HG02973 (cell line): Measurements from ENCODE around the gene NUP210.
A peak's percentile ranks its signal among the peaks of the same experiment; 100 is the strongest.
"Not testable (repeated sequence)": the region's sequence is repeated elsewhere in the genome, so short reads cannot be mapped to it uniquely, and the experiment has no call there.

Experiments
- ATAC-seq: cut with Tn5 transposase; IDR thresholded peaks from one replicate; pipeline ENCODE4 v1.9.1; 2021; ENCODE audit warnings: moderate library complexity; ENCODE audit not compliant: unreplicated experiment

Gene NUP210

DNA sequence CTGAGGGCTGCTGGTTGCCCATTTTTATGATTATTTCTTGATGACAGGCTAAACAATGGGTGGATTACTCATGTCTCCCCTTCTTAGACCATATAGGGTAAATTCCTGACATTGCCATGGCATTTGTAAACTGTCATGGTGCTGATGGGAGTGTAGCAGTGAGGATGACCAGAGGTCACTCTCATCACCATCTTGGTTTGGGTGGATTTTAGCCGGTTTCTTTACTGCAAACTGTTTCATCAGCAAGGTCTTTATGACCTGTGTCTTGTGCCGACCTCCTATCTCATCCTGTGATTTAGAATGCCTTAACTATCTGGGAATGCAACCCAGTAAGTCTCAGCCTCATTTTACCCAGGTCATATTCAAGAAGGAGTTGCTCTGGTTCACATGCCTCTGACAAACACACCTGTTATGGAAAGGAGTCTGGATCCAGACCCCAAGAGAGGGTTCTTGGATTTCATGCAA is 10.3 kb upstream of the NUP210 start:
- not testable (repeated sequence) for ATAC-seq

DNA sequence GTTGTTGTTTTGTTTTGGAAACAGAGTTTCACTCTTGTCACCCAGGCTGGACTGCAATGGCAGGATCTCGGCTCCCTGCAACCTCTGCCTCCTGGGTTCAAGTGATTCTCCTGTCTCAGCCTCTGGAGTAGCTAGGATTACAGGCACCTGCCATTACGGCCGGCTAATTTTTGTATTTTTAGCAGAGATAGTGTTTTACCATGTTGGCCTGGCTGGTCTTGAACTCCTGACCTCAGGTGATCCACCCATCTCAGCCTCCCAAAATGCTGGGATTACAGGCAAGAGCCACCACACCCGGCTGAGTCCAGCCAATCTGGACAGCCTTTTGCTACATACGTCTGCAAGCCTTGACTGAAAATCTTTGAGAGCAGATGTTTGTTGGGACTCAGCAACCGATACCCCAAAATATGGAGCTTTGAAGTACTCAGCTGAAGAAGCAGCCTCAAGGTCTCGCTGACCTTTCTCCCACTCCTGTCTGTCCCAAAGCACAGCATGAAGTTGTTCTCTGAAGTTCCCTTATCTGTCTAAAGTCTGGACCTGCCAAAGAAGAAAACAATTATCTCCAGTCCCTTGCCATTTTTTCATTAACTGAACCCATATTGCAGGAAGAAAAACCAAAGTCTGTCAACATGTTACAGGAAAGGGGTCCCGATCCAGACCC is 9.6 kb upstream of the NUP210 start:
- ATAC-seq: no peak

DNA sequence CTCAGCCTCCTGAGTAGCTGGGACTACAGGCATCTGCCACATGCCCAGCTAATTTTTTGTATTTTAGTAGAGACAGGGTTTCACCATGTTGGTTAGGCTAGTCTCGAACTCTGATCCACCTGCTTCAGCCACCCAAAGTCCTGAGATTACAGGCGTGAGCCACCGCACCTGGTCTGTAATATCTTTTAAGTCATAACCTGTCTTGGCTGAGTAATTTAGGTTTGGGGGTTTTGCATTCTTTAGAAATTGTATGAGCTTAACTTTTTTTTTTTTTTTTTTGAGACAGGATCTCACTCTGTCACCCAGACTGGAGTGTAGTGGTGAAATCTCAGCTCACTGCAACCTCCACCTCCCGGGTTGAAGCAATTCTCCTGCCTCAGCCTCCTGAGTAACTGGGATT is 8.6 kb upstream of the NUP210 start:
- ATAC-seq: not testable (repeated sequence)

DNA sequence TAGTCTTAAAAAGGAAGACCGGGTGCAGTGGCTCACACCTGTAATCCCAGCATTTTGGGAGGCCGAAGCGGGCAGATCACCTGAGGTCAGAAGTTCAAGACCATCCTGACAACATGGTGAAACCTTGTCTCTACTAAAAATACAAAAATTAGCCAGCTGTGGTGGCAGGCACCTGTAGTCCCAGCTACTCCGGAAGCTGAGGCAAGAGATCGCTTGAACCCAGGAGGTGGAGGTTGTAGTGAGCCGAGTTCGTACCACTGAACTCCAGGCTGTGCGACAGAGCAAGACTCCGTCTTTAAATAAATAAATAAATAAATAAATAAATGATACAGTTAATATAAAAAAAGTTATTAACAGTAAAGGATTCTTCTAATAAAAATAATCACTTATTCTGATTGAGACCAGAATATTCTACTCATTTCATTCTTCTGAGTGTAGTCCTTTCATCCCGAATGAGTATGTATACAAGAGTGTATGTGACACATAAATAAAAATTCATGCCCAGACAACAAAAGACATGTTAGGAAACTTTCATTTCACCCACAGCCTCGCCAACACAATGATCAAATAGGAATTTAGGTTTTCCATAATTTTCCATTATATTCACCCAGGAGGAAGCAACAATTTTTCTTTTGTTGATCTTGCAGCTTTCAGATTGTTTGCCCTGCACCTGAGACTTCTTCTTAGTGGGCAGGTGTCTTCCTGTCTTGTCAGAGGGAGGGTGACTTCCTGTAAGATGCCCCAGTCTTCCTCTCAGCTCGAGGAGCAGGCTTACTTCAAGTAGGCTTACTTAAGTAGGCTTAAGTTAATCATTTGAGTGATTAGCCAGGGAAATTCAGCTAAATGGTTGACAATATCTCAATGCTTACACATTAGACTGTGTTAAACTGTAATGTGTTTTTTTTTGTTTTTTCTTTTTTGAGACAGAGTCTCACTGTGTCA is 7.8 kb upstream of the NUP210 start:
- ATAC-seq: no peak

DNA sequence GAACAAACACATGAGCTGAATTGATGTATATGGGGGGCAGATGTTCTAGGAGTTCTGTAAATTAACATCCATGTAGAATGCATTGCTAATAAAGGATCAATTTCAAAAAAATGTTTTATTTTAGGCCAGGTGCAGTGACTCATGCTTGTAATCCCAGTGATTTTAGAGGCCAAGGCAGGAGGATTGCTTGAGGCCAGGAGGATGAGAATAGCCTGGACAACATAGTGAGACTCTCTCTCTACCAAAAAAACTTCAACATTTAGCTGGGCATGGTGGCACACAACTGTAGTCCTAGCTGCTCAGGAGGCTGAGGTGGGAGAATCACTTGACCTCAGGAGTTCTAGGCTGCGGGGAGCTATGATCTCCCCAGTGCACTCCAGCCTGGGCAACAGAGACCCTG is 6.5 kb upstream of the NUP210 start:
- no peak for ATAC-seq

DNA sequence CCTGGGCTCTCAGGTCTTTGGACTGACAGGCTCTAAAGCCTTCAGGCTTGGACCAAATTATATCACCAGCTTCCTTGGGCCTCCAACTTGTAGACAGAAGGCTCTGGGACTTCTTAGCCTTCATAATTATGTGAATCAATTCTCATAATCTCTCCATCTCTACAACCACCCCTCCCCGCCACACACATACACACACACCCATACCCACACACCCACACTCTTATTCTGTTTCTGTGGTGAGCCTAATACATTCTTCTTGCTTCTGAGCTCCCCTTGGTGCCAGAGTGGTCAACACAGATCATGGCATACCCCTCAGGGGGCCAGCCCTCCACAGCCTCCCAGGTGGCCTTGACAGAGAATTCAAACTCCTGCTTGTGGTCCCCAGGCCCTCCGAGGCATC is 5.6 kb upstream of the NUP210 start:
- no peak for ATAC-seq

DNA sequence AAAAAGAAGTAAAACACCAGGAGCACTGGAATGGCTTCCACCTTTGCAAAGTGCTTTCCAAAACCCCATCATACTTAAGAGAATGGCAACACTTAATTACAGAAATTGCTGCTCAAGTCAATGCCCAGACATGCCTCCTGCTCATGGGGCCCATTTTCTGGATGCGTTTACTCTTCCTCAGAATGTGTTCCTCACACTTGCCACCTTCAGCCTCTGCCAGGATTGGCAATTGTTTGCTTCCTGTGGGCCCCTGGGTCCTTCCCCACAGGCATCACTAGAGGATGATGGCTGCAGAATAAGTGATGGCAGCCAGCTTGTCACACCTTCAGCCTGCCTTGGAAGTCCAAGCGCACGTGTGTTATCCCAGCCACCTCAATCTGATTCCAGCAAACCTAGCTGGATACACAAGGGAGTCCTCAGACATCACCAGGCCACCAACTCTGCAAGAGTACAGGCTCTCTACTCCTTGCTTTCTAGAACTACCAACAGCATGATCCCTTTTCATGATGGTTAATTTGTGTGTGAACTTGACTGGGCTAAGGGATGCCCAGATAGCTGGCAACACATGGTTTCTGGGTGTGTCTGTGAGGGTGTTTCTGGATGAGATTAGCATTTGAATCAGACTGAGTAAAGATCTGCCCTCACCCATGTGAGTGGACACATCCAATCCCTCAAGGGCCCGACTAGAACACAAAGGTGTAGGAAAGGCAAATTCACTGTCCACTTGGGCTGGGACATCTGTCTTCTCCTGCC is 4.9 kb upstream of the NUP210 start:
- no peak for ATAC-seq

DNA sequence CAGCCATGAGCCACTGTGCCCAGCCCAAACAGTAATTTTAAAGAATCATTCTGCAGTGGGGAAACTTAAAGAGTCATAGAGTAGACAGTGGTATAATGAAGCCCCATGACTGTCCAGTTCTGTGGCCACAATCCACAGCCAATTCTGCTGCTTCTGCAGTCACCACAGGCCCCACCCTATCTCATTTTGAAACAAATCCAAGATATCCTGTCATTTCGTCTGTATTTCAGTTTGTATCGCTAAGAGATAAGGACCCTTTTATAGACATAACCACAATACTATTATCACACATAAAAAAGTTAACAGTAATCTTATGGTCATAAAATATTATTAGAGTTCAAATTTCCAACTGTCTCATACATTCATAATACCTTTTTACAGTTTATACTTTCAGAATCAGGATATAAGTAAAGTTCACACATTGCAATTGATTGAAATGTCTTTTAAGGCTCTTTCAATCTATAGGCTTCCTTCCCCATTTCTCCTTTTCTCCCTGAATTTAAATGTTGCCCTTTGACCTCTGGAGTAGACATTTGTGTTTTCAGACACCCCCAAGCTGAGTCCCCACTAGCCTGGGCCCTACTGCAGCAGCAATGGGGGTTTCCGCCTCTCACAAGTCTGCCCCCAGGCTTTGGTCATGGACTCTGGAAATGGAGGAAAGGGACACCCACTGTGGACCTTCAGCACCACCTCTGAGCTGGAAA is 4.2 kb upstream of the NUP210 start:
- ATAC-seq: no peak

DNA sequence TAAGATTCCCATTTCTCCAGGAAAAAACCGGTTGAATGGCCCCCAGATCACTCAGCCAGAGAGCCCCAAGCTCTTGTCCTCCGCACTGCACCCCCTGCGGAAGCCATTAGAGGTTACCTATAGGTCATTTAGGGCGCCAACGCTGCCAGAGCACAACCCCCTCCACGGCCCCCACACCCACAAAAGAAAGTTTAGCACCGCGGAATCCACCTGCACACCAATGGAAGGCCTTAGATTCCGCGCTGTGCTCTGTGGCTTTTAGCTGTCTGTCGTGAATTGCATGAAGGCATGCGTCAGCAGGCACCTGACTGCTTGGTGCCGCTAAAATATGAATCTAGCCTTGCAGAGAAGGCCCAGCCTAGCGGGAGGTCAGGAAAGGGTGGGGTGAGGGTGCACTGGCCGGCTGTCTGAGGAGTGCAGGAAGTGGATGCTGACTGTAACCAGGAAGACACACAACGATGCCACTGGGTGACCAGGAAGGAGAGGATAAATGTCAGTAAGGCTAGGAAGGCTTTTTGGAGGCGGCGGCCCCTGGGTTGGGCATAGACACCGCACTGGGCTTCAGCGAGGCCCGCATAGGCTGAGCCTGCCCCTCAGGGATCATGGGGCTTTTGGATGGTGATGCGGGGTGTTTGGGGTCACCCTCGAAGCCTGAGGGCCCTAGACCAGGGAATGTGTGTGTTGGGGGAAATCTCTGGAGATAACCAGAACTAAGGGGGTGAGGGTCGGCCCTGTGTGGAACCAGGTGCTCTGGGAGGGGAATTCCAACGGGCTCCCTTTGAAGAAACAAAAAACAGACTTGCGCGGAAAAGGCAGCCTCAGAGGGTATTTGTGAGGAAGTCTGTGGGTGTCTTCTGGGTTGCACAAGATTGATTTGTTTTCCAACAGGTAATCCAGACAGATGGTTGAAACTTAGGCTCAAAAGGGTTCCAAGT is 976 bp upstream of the NUP210 start:
- ATAC-seq: no peak

DNA sequence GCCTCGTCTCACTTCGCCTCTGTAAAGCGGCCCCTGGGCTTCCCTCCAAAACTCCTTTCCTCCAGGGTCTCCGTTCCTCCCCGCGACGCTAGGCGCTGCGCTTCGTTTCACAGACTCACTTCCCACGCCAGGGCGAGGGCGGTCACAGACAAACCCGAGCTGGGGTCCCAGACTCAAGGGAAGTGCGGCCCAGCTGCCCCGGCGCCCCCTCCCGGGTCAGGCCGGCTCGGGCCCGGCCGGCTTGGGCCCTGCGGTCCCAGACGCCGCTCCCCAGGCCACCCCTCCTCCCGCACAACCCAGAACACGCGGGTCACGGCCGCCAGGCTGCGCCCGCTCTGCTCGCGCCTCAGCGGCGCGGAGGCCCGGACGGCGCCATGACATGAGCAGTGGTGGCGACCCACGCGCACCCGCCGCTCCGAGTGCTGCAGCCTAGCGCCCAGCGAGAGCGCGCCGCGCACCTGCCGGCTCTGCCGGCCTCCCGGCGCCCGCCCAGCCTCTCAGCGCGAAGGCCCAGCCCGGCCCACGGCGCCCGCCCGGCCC is 547 bp downstream of the NUP210 start:
- peak; percentile 42 for ATAC-seq

DNA sequence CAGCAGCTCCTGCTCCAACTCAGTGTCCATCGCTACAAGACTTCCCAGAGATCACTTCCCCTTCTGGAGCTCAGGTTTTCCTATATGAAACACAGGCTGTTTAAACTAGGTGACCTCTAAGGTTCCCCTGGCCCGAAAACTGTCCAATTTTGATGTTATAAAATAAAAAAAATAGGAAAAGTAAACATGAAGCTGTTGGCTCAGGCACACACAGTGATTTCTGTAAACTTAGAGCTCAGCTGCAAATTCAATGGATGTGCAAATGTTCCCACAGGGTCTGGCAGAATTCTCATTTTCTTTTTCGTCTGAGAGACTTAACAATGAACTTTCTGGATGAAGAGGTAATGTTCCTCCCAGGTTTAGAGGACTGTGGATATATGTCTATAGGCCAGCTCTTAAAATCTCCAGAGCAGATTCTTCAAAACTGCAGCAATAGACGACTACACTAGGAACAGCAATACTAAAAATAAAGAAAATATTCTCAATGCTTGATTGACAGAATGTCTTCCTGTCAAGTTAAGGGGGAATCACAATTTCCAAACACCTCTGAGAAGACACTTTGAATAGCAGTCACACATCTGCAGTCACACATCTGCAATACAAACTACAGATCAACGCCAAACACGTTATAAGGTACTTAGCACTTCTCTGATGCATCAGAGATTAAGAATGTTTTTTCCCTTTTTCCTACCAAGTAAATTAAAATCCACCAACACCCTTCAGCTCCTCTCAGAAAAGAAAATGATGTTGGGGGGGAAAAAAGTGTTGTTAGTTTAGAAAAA is 2.8 kb downstream of the NUP210 start:
- ATAC-seq: no peak

DNA sequence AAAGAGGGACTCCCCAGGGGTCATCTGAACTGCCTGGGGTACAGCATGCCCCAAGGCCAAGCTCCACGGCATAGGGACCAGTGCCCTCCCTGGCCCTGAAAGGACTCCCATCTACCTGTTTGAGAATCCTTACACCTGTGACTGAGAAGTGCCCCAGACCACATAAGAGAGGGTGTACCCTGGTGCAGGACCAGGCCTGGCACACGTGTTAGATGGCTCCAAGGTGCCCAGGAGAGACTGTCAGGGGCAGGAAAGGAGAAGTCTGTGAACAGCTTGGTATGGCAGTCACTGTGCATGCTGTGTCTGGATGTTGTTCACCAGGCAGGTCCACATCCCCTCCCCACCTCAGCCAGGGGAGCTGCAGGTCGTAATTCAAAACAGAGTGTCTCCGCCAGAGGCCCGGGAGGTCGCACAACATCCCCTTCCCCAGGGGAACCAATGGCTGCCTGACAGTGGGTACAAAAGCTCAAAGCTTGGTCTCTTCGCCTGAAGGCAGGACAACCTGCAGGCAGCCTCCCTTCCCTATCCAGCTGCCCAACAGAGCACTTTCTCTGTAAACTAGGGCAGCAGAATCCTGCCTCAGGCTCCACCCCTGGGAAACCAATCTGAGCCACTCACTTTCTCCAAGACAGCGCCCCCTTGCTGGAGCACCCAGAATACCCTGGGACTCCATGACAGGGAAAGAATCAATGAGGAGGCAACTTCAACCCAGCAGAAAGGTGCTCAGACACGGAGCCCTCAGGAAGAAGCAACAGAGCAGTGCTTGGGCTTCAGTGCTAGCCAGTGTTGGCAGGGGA is 3.9 kb downstream of the NUP210 start:
- no peak for ATAC-seq

DNA sequence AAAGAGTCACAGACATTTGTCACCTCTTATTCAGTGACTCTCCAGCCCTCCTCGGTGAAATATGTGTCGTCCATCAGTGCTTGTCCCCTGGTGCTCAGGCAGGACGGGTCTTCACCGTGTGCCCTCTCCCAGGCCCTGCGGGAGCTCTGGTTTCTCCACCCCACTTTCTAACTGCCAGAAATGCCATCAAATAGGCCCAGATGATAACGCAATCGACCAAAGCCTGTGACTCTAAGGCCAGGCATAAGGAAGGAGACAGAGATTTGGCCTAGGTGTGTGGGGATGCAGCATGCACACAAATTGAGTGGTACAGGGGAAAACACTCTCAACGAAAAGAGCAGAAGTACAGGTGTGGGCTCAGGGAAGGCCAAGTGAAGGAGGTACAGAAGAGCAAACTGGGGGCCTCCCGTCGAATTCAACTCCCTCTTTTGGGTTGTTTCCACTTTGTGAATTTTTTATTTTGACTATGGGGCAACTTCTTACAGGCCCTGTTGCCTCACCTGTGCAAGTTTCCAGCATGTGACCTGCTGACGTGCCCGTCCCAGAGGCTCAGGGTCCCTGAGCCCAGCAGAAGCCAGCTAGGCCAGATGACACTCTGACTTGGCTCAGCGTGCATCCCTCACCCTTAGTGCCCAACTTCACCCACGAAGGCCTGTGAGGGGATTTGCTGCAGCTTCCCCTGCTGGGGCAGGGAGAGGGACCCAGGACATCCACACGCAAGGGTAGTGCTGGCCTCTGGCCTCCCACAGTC is 4.7 kb downstream of the NUP210 start:
- no peak for ATAC-seq

DNA sequence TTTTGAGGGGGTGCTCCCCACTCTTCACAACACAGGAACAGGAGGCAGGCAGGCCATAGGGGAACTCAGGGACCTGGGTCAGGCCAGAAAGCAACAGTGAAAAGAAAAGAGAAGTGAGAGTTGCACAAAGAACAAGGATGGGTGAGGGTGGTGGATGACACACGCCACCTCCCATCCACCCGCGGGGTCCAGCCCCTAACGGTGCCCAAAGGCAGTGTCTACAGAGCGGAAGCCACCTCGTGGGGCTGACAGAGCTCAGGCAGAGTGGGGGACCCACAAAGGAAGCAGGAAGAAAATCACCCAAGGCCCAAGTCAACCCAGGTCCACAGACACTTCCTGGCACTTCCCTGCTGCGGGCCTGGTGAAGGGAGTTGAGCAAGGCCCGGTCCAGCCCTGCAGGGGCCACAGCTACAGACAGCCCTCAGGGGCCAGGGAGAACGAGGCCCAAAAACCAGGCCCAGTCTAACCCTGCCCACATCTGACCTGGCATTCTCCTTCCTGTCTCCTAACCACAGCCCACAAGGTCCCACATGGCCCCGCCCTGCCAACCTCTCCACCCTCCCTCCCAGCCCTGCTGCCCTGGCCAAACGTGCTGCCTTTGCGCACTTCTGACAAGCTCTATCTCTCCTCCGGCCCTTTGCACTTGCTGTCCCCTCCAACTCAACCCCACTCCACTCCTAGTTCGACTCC is 5.9 kb downstream of the NUP210 start:
- ATAC-seq: peak; percentile 93

DNA sequence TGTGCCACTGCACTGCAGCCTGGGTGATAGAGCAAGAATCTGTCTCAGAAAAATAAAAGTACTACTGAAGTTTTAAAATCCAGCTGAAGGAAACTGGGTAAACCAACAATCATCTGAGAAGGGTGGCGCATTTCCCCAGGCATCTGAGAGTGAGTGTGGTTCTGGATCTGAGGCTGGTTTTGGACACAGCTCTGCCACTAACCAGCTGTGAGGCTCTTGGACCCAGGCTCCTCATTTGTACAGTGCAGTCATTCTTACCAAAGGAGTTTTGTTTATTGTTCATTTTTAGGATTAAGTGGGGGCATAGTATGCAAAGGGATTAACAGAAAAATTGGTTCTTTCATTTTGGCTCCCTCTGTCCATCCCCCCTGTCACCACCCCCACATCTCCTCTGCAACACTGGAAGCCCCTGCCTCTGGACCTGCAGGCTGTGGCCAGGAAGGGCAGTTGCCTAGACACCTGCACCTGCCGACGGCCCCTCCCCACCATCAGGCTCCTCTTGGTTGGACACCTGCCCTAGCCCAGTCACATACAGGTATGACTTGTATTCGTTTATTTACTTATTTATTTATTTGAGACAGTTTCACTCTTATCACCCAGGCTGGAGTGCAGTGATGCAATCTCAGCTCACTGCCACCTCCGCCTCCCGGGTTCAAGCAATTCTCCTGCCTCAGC is 8.8 kb downstream of the NUP210 start:
- ATAC-seq: no peak

DNA sequence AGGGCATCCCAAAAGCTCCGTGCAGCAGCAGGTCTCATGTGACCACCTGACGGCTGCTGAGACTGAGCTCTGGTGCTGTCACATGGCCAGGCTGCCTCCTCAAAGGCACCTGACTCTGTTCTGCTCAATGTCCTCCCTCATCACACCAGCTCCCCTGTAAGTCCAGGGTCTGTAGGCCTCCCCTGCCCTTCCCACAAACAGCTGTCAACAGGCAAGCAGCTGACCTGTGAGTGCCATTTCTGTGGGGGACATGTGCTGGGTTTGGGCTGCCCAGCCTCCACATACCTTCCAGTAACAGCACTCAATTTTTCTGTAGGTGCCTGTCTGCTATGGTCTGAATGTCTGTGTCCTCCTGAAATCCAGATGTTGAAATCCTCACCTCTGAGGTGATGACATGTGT is 11.2 kb downstream of the NUP210 start:
- ATAC-seq: no peak
